Measurements from ENCODE around the gene C5orf22. TPM values are rescaled to one million over a fixed set of nuclear protein-coding genes. Genes with fewer than 3 reads are reported as not detected.

C5orf22 gene
- total RNA-seq, 1 donor from 2014 or later, result 60.8 TPM

DNA sequence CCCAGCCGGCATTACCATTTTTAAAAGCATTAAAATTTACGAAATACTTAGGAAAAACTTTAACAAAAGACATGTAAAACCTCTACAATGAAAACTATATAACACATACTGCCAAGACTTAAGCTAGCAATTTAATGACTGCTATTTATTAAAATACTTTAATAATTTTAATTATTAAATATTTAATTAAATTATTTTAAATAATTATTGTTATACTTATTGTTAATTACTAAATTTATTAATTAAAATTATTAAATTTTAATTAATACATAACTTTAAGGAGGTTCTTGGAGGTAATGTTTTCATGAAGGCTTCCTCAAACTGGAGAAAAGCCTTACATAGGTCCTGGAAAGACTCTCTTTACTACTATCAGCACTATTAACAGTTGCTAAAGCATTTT, 47.5 kb downstream of the C5orf22 start:
- H3K27ac ChIP-seq, result no peak overlapping the region
- H3K4me1 ChIP-seq, result no peaks in the 10 kb centered on the region
- H4K20me1 ChIP-seq (ENCODE audit: low read depth), result no peaks in the 10 kb centered on the region
- H3K9ac ChIP-seq, result no peak overlapping the region
- Mint-ChIP-seq H3K36me3 (no peaks in the 10 kb centered on the region), H3K4me1 (no peaks in the 10 kb centered on the region), H3K4me3 (no peak overlapping the region), H3K9me3 (peaks cover 2% of the 10 kb centered on the region), H3K27ac (no peak overlapping the region), H3K27me3 (ENCODE audit: insufficient read depth, low read depth) (peaks cover 2% of the 10 kb centered on the region)
- H3K36me3 ChIP-seq, result no peaks in the 10 kb centered on the region
- no peak for TF ChIP-seq EZH2phosphoT487 (IDR thresholded peaks at IDR 0.05)
- TF ChIP-seq, protein P1, sequence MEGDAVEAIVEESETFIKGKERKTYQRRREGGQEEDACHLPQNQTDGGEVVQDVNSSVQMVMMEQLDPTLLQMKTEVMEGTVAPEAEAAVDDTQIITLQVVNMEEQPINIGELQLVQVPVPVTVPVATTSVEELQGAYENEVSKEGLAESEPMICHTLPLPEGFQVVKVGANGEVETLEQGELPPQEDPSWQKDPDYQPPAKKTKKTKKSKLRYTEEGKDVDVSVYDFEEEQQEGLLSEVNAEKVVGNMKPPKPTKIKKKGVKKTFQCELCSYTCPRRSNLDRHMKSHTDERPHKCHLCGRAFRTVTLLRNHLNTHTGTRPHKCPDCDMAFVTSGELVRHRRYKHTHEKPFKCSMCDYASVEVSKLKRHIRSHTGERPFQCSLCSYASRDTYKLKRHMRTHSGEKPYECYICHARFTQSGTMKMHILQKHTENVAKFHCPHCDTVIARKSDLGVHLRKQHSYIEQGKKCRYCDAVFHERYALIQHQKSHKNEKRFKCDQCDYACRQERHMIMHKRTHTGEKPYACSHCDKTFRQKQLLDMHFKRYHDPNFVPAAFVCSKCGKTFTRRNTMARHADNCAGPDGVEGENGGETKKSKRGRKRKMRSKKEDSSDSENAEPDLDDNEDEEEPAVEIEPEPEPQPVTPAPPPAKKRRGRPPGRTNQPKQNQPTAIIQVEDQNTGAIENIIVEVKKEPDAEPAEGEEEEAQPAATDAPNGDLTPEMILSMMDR (IDR thresholded peaks at IDR 0.05), result no peak
- no peak for TF ChIP-seq EZH2 (IDR thresholded peaks at IDR 0.05)
- no peaks in the 10 kb centered on the region for H3F3A ChIP-seq (ENCODE audit: low read depth)
- no peak overlapping the region for H3K4me2 ChIP-seq
- H3K27me3 ChIP-seq, result no peaks in the 10 kb centered on the region
- H2AFZ ChIP-seq (replicated peaks), result no peak overlapping the region
- no peak overlapping the region for H3K4me3 ChIP-seq
- no peak for DNase-seq (ENCODE audit: low spot score)
- H3K79me2 ChIP-seq (ENCODE audit: low read depth), result no peaks in the 10 kb centered on the region
- H3K9me3 ChIP-seq (ENCODE audit: low read depth), result no peaks in the 10 kb centered on the region

DNA sequence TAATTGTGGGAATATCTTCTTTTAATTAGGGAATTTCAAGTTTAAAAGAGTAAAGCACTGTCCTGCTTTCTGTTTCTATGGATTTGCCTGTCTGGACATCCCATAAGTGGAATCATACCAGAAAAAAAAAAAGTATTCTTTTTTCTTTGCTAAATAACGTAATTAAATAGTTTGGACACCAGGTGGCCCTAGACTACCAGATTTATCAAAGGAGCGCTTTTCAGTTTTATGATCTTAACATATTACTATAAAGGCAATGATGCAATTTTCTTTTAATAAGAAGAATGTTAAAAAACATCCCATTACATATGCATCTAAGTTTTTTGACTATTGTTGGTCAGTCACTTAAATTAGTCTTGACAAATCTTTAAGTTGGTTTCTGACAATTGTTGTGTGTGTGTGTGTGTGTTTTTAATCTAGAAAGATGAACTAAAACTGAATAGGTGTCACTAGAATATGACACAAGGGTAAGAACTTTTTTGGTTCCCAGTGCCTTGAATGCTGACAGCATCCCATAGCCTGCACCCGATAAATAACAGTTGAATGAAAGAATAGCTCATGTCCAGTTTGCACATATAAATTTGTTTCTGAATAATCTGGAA, 49.5 kb downstream of the C5orf22 start:
- no peaks in the 10 kb centered on the region for H3K4me1 ChIP-seq
- no peaks in the 10 kb centered on the region for H3K36me3 ChIP-seq
- Mint-ChIP-seq H3K4me1 (no peaks in the 10 kb centered on the region), H3K36me3 (no peaks in the 10 kb centered on the region), H3K9me3 (peaks cover 8% of the 10 kb centered on the region), H3K4me3 (no peak overlapping the region), H3K27ac (no peak overlapping the region), H3K27me3 (ENCODE audit: insufficient read depth, low read depth) (peaks cover 2% of the 10 kb centered on the region)
- peak; percentile 52 for DNase-seq (ENCODE audit: low spot score)
- no peaks in the 10 kb centered on the region for H3K79me2 ChIP-seq (ENCODE audit: low read depth)
- no peak overlapping the region for H2AFZ ChIP-seq (replicated peaks)
- no peaks in the 10 kb centered on the region for H3K27me3 ChIP-seq
- H3K4me2 ChIP-seq, result no peak overlapping the region
- no peaks in the 10 kb centered on the region for H3F3A ChIP-seq (ENCODE audit: low read depth)
- H3K4me3 ChIP-seq, result no peak overlapping the region
- TF ChIP-seq EZH2phosphoT487 (IDR thresholded peaks at IDR 0.05), result no peak
- TF ChIP-seq, protein P1 (IDR thresholded peaks at IDR 0.05), result peak; percentile 77
- TF ChIP-seq EZH2 (IDR thresholded peaks at IDR 0.05), result no peak
- H3K27ac ChIP-seq, result no peak overlapping the region
- H4K20me1 ChIP-seq (ENCODE audit: low read depth), result no peaks in the 10 kb centered on the region
- H3K9ac ChIP-seq, result no peak overlapping the region
- H3K9me3 ChIP-seq (ENCODE audit: low read depth), result no peaks in the 10 kb centered on the region

DNA sequence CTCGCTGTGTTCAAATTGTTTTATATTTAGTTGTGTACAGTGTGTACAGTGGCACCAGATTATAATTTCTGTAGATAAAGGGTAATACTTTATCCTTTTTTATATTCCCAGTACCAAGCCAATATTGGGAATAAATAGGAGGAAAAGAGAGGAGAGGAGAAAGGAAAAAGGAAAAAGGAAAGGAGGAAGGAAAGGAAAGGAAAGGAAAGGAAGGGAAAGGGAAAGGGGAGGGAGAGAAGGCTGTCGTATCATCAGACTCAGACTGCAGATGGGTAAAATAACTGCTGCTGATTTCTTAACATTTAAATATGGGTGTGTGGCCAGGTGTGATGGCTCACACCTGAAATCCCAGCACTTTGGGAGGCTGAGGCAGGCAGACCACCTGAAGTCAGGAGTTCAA, 51.0 kb downstream of the C5orf22 start:
- Histone ChIP-seq H3K9me3 (ENCODE audit: low read depth) (no peaks in the 10 kb centered on the region), H3K27ac (no peak overlapping the region), H3K27me3 (no peaks in the 10 kb centered on the region), H3K36me3 (no peaks in the 10 kb centered on the region), H4K20me1 (ENCODE audit: low read depth) (no peaks in the 10 kb centered on the region), H3F3A (ENCODE audit: low read depth) (no peaks in the 10 kb centered on the region), H3K9ac (no peak overlapping the region), H3K79me2 (ENCODE audit: low read depth) (no peaks in the 10 kb centered on the region), H2AFZ (replicated peaks) (no peak overlapping the region), H3K4me1 (no peaks in the 10 kb centered on the region), H3K4me3 (no peak overlapping the region), H3K4me2 (no peak overlapping the region)
- Mint-ChIP-seq H3K4me1 (no peaks in the 10 kb centered on the region), H3K9me3 (peaks cover 8% of the 10 kb centered on the region), H3K27me3 (ENCODE audit: insufficient read depth, low read depth) (no peaks in the 10 kb centered on the region), H3K4me3 (no peak overlapping the region), H3K36me3 (no peaks in the 10 kb centered on the region), H3K27ac (no peak overlapping the region)
- TF ChIP-seq, protein P1 (IDR thresholded peaks at IDR 0.05), result no peak
- no peak for TF ChIP-seq EZH2phosphoT487 (IDR thresholded peaks at IDR 0.05)
- TF ChIP-seq EZH2 (IDR thresholded peaks at IDR 0.05), result no peak
- no peak for DNase-seq (ENCODE audit: low spot score)
